Measurements from ENCODE around the gene DBT.
"Not testable (repeated sequence)": the region's sequence is repeated elsewhere in the genome, so short reads cannot be mapped to it uniquely, and the experiment has no call there.

The DBT gene

DNA sequence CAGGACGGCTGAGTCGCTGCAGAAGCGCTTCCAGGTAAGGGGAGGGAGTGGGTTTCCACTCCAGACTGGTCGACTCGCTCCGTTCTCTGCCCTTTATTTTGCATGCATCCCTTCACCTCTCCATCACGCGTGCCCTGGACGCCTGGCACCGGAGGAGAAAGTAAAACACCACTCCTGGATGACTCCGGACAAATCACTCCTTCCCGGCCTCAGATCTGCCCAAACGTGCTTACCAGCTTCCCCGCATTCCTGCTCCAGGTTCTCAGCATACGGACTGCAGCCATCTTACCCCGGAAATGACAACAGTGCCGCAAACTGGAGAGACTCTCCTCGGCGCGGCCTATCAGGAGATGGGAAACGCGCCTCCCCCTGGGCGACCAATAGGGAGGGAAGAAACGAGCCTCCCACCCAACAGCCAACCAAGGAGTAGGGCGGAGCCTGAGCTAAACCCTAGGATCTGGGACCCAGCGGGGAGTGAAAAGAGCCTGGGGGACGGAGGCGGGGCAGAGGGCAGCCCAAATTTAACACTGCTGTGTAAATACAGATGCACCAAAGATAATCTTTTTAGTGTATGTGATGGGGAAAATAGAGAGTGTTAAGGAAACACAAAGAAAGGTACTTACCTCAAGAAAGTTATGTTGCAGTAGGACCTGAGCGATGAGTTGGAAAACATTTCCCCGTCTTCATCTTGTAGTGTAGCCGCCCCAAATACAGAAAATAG is at the start of gene DBT:
Gene DBT, minus strand, starts transcription at position 298 of the 721 bp plus-strand sequence. Its CDS starts 14 bp downstream, at position 284.
- no peaks in the 10 kb centered on the region for H3K36me3 ChIP-seq (ENCODE audit: control insufficient read depth, insufficient read depth, low read length)
- H3K9ac ChIP-seq (ENCODE audit: low read length) = peak within 1 kb of the TSS; percentile 77
- no peaks in the 10 kb centered on the region for H3K27me3 ChIP-seq (ENCODE audit: control insufficient read depth, insufficient read depth, low read length)
- peaks cover 2% of the 10 kb centered on the region for H3K4me1 ChIP-seq (ENCODE audit: control insufficient read depth, insufficient read depth, low read length)
- H3K4me3 ChIP-seq (ENCODE audit: low read length) = peak within 1 kb of the TSS; percentile 96
- peak within 1 kb of the TSS; percentile 80 for H3K27ac ChIP-seq (ENCODE audit: low read depth, low read length)

DNA sequence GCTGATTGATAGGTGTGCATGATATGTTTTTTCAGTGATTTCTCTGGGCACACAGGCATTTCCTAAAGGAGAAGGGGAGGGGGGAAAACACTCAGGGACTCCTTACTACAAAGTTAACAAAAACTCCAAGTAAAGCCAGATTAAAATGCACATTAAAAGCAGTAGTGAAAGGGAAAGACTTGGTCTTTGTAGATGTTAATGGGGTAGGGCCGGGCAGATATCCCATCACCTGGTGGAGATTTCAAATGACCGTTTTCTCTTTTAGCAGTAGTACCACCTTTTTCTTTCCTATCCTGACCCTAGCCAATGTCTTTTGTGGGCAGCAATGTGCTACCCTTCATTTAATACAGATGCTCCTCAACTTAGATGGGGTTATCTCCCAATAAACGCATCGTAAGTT is 48.9 kb upstream of the DBT start:
- Histone ChIP-seq H3K9ac (ENCODE audit: low read length) (no peak overlapping the region), H3K27me3 (ENCODE audit: control insufficient read depth, insufficient read depth, low read length) (no peaks in the 10 kb centered on the region), H3K36me3 (ENCODE audit: control insufficient read depth, insufficient read depth, low read length) (no peaks in the 10 kb centered on the region), H3K4me3 (ENCODE audit: low read length) (no peak overlapping the region), H3K4me1 (ENCODE audit: control insufficient read depth, insufficient read depth, low read length) (peaks cover 15% of the 10 kb centered on the region), H3K27ac (ENCODE audit: low read depth, low read length) (no peak overlapping the region)

- not testable (repeated sequence) for H3K27me3 ChIP-seq (ENCODE audit: control insufficient read depth, insufficient read depth, low read length); H3K36me3 ChIP-seq (ENCODE audit: control insufficient read depth, insufficient read depth, low read length); H3K9ac ChIP-seq (ENCODE audit: low read length); H3K4me3 ChIP-seq (ENCODE audit: low read length); H3K27ac ChIP-seq (ENCODE audit: low read depth, low read length)
- H3K4me1 ChIP-seq (ENCODE audit: control insufficient read depth, insufficient read depth, low read length) = peaks cover 15% of the 10 kb centered on the region
Measured at GRCh38 chr1:100296997-100297396, 47.4 kb upstream of the DBT start.

GRCh38 chr1:100296140-100296539 is 46.5 kb upstream of the DBT start:
- H3K4me3 ChIP-seq (ENCODE audit: low read length) = no peak overlapping the region
- H3K27me3 ChIP-seq (ENCODE audit: control insufficient read depth, insufficient read depth, low read length) = no peaks in the 10 kb centered on the region
- peaks cover 2% of the 10 kb centered on the region for H3K36me3 ChIP-seq (ENCODE audit: control insufficient read depth, insufficient read depth, low read length)
- no peak overlapping the region for H3K27ac ChIP-seq (ENCODE audit: low read depth, low read length)
- peaks cover 14% of the 10 kb centered on the region for H3K4me1 ChIP-seq (ENCODE audit: control insufficient read depth, insufficient read depth, low read length)
- no peak overlapping the region for H3K9ac ChIP-seq (ENCODE audit: low read length)

- no peaks in the 10 kb centered on the region for H3K4me1 ChIP-seq (ENCODE audit: control insufficient read depth, insufficient read depth, low read length)
- no peak overlapping the region for H3K27ac ChIP-seq (ENCODE audit: low read depth, low read length)
- H3K4me3 ChIP-seq (ENCODE audit: low read length) = no peak overlapping the region
- no peaks in the 10 kb centered on the region for H3K27me3 ChIP-seq (ENCODE audit: control insufficient read depth, insufficient read depth, low read length)
- H3K9ac ChIP-seq (ENCODE audit: low read length) = no peak overlapping the region
- peaks cover 2% of the 10 kb centered on the region for H3K36me3 ChIP-seq (ENCODE audit: control insufficient read depth, insufficient read depth, low read length)
Measured at GRCh38 chr1:100292711-100293110, 43.1 kb upstream of the DBT start.

DNA sequence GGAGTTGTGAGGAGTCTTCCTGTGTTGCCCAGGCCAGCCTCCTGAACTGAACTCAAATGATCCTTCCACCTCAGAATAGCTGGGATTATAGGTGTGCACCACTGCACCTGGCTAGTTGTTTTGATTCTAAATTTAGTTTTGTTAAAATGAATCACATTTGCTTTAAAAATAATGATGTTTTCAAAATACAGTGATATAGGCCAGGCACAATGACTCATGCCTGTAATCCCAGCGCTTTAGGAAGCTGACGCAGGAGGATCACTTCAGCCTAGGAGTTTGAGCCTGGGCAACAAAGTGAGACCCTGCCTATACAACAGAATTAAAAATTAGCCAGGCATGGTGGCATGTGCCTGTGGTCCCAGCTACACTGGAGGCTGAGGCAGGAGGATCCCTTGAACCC is 40.7 kb upstream of the DBT start:
- H3K4me1 ChIP-seq (ENCODE audit: control insufficient read depth, insufficient read depth, low read length) = no peaks in the 10 kb centered on the region
- peaks cover 7% of the 10 kb centered on the region for H3K36me3 ChIP-seq (ENCODE audit: control insufficient read depth, insufficient read depth, low read length)
- H3K27ac ChIP-seq (ENCODE audit: low read depth, low read length) = no peak overlapping the region
- no peak overlapping the region for H3K9ac ChIP-seq (ENCODE audit: low read length)
- no peaks in the 10 kb centered on the region for H3K27me3 ChIP-seq (ENCODE audit: control insufficient read depth, insufficient read depth, low read length)
- H3K4me3 ChIP-seq (ENCODE audit: low read length) = no peak overlapping the region

DNA sequence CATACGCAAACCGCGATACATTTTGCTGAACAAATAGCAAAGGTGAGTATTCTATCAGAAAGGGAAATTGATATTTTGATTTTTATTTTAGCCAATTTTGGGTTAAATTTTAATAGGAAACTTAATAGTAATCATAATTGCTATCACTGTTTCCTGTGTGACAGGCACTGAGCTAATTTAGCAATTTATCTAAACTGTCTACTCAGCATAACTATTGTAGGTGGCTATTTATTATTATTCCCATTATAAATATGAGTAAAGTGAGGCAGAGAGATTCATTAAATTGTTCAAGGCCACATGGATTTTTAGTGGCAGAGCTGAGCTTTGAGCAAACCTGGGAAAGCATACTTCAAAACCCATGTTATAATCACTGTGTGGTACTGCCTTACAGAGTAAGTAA is 37.5 kb upstream of the DBT start:
- H3K27ac ChIP-seq (ENCODE audit: low read depth, low read length) = no peak overlapping the region
- H3K4me1 ChIP-seq (ENCODE audit: control insufficient read depth, insufficient read depth, low read length) = no peaks in the 10 kb centered on the region
- H3K27me3 ChIP-seq (ENCODE audit: control insufficient read depth, insufficient read depth, low read length) = no peaks in the 10 kb centered on the region
- no peak overlapping the region for H3K4me3 ChIP-seq (ENCODE audit: low read length)
- no peak overlapping the region for H3K9ac ChIP-seq (ENCODE audit: low read length)
- H3K36me3 ChIP-seq (ENCODE audit: control insufficient read depth, insufficient read depth, low read length) = peaks cover 9% of the 10 kb centered on the region

GRCh38 chr1:100284591-100284990 is 35.0 kb upstream of the DBT start:
- H3K27ac ChIP-seq (ENCODE audit: low read depth, low read length) = no peak overlapping the region
- no peak overlapping the region for H3K9ac ChIP-seq (ENCODE audit: low read length)
- no peaks in the 10 kb centered on the region for H3K27me3 ChIP-seq (ENCODE audit: control insufficient read depth, insufficient read depth, low read length)
- peaks cover 13% of the 10 kb centered on the region for H3K36me3 ChIP-seq (ENCODE audit: control insufficient read depth, insufficient read depth, low read length)
- H3K4me1 ChIP-seq (ENCODE audit: control insufficient read depth, insufficient read depth, low read length) = no peaks in the 10 kb centered on the region
- no peak overlapping the region for H3K4me3 ChIP-seq (ENCODE audit: low read length)

- Histone ChIP-seq H3K27me3 (ENCODE audit: control insufficient read depth, insufficient read depth, low read length) (no peaks in the 10 kb centered on the region), H3K4me3 (ENCODE audit: low read length) (no peak overlapping the region), H3K4me1 (ENCODE audit: control insufficient read depth, insufficient read depth, low read length) (no peaks in the 10 kb centered on the region), H3K9ac (ENCODE audit: low read length) (no peak overlapping the region), H3K27ac (ENCODE audit: low read depth, low read length) (no peak overlapping the region), H3K36me3 (ENCODE audit: control insufficient read depth, insufficient read depth, low read length) (peaks cover 10% of the 10 kb centered on the region)
Measured at GRCh38 chr1:100279954-100280682, 30.5 kb upstream of the DBT start.

- no peaks in the 10 kb centered on the region for H3K4me1 ChIP-seq (ENCODE audit: control insufficient read depth, insufficient read depth, low read length)
- no peak overlapping the region for H3K9ac ChIP-seq (ENCODE audit: low read length)
- H3K36me3 ChIP-seq (ENCODE audit: control insufficient read depth, insufficient read depth, low read length) = peaks cover 8% of the 10 kb centered on the region
- H3K27ac ChIP-seq (ENCODE audit: low read depth, low read length) = no peak overlapping the region
- no peak overlapping the region for H3K4me3 ChIP-seq (ENCODE audit: low read length)
- H3K27me3 ChIP-seq (ENCODE audit: control insufficient read depth, insufficient read depth, low read length) = no peaks in the 10 kb centered on the region
Measured at GRCh38 chr1:100279358-100279923, 29.8 kb upstream of the DBT start.

DNA sequence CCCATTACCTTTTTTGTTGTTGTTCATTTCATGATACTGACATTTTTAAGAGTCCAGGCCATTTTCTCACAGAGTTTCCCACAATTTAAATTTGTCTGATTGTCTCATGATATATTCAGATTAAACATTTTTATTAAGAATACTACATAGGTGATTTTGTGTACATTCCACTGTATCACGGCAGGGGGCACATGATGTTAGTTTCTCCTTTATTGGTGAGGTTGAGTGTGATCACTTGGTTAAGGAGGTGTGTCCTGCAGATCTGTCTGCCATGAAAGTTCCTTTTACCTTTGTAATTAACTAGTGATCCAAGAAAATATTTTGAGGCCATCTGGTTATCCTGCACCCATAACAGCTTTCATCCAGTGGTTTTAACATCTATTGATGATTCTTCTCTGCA is 28.2 kb upstream of the DBT start:
- H3K9ac ChIP-seq (ENCODE audit: low read length) = no peak overlapping the region
- H3K36me3 ChIP-seq (ENCODE audit: control insufficient read depth, insufficient read depth, low read length) = peaks cover 12% of the 10 kb centered on the region
- H3K27me3 ChIP-seq (ENCODE audit: control insufficient read depth, insufficient read depth, low read length) = no peaks in the 10 kb centered on the region
- no peaks in the 10 kb centered on the region for H3K4me1 ChIP-seq (ENCODE audit: control insufficient read depth, insufficient read depth, low read length)
- H3K4me3 ChIP-seq (ENCODE audit: low read length) = no peak overlapping the region
- H3K27ac ChIP-seq (ENCODE audit: low read depth, low read length) = no peak overlapping the region

GRCh38 chr1:100268202-100268601 is 18.6 kb upstream of the DBT start:
- no peak overlapping the region for H3K9ac ChIP-seq (ENCODE audit: low read length)
- no peak overlapping the region for H3K27ac ChIP-seq (ENCODE audit: low read depth, low read length)
- no peaks in the 10 kb centered on the region for H3K27me3 ChIP-seq (ENCODE audit: control insufficient read depth, insufficient read depth, low read length)
- H3K36me3 ChIP-seq (ENCODE audit: control insufficient read depth, insufficient read depth, low read length) = peaks cover 19% of the 10 kb centered on the region
- H3K4me1 ChIP-seq (ENCODE audit: control insufficient read depth, insufficient read depth, low read length) = peaks cover 11% of the 10 kb centered on the region
- peak overlapping the region; percentile 3 for H3K4me3 ChIP-seq (ENCODE audit: low read length)

Measured in rectal smooth muscle tissue (tissue), 1 donor.